DND-41 (cell line): ENCODE measurements around the gene RARRES1.

Source experiments
- EZH2 ChIP-seq: IDR thresholded peaks from 3 replicates; pipeline ENCODE4 v1.6.1; 2012; ENCODE audit warnings: borderline replicate concordance, low read depth, mild to moderate bottlenecking, moderate library complexity, low read length, inconsistent platforms; ENCODE audit not compliant: severe bottlenecking
- TF ChIP-seq, protein P1 (sequence below): IDR thresholded peaks from 2 replicates; pipeline ENCODE4 v1.5.1; 2012; ENCODE audit warnings: borderline replicate concordance, low read length, moderate library complexity, mild to moderate bottlenecking; ENCODE audit not compliant: poor library complexity, severe bottlenecking; ENCODE audit errors: extremely low read depth

DNA sequence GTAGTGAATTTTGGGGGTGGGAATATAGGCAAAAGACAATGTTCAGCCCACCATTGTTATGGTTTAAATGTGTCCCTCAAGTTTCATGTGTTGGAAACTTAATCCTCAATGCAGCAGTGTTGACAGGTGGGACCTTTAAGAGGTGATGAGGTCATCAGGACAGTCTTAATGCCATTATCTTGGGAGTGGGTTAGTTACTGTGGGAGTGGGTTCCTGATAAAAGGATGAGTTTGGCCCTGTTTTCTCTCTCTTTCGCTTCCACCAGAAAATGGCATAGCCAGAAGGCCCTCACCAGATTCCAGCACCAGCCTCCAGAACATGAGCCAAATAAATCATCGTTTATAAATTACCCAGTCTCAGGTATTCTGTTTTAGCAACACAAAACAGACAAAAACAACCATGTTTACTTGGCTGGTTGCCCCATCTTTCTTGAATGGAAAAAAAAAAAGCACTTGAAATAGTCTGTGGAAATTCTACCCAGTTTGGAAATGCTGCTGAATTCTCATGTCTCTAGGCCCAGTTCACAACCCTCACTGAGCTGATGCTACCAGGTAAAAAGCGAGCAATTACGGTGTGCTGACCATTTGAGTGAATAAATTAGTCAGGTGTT, 38.6 kb upstream of the RARRES1 start:
- TF ChIP-seq, protein P1, sequence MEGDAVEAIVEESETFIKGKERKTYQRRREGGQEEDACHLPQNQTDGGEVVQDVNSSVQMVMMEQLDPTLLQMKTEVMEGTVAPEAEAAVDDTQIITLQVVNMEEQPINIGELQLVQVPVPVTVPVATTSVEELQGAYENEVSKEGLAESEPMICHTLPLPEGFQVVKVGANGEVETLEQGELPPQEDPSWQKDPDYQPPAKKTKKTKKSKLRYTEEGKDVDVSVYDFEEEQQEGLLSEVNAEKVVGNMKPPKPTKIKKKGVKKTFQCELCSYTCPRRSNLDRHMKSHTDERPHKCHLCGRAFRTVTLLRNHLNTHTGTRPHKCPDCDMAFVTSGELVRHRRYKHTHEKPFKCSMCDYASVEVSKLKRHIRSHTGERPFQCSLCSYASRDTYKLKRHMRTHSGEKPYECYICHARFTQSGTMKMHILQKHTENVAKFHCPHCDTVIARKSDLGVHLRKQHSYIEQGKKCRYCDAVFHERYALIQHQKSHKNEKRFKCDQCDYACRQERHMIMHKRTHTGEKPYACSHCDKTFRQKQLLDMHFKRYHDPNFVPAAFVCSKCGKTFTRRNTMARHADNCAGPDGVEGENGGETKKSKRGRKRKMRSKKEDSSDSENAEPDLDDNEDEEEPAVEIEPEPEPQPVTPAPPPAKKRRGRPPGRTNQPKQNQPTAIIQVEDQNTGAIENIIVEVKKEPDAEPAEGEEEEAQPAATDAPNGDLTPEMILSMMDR = no peak
- no peak for TF ChIP-seq EZH2
